ENCODE data around the gene CFD.

GRCh38 chr19:854549-854948 lies 4.9 kb upstream of the CFD start:
- no peak for TF ChIP-seq CTCF (IDR thresholded peaks at IDR 0.05)
- no peak for TF ChIP-seq POLR2A (IDR thresholded peaks at IDR 0.05)

Data from body of pancreas (tissue), 4 donors.